Endothelial cell of umbilical vein (primary cell): Measurements from ENCODE around the gene VPS11. TPM values are rescaled to one million over a fixed set of nuclear protein-coding genes. Genes with fewer than 3 reads are reported as not detected.

Source experiments
- BruUV-seq: library from RNA; stranded (reverse); fragments of 400-500 nt; replicated peaks from 2 replicates; lab custom pipeline; 2021; lab: Mats Ljungman, UMichigan
- CTCF ChIA-PET: fragments of 300-600, 350-600 bp; sonication (Branson Sonifier 250); formaldehyde crosslinking; loops from one replicate; lab custom pipeline; 2021; ENCODE audit warnings: antibody characterized with exemption, inconsistent platforms; lab: Charles Lee
- POLR2A ChIA-PET: fragments of 300-600, 350-600 bp; sonication (Branson Sonifier 250); formaldehyde crosslinking; loops from one replicate; lab custom pipeline; 2021; ENCODE audit warnings: antibody characterized with exemption, inconsistent platforms; lab: Charles Lee
- DNase-seq: peaks from one replicate; pipeline ENCODE4 v3.0.0-alpha.2; 2011; ENCODE audit warnings: low read depth, low spot score
- FAIRE-seq: peaks from 2 replicates; lab custom pipeline; 2011; peaks lifted over from hg19 to GRCh38; lab: Jason Lieb, UNC
- H2AFZ ChIP-seq: 2 replicates; pipeline ENCODE4 v1.6.0; 2012; ENCODE audit warnings: low read depth, low read length, control low read depth, inconsistent platforms
- H3K27ac ChIP-seq: 2 replicates; pipeline ENCODE4 v1.5.1; 2011; ENCODE audit warnings: low read depth, mild to moderate bottlenecking, control low read depth, low read length, moderate library complexity; ENCODE audit not compliant: insufficient read depth
- H3K27me3 ChIP-seq, 2 experiments: 2 replicates each; pipeline versions ENCODE4 v1.6.0 to v1.6.1; 2011; ENCODE audit warnings: low read length in 2 of 2, mixed read lengths in 1 of 2; ENCODE audit not compliant: control insufficient read depth in 2 of 2, insufficient read depth in 2 of 2
- H3K36me3 ChIP-seq, 2 experiments: 2 replicates in 1 of 2; 3 replicates in 1 of 2; pipeline ENCODE4 v1.5.1; 2011; ENCODE audit warnings: low read length in 2 of 2, mild to moderate bottlenecking in 1 of 2, moderate library complexity in 1 of 2; ENCODE audit not compliant: control insufficient read depth in 2 of 2, insufficient read depth in 2 of 2; ENCODE audit errors: extremely low read depth in 1 of 2
- H3K4me1 ChIP-seq: 3 replicates; pipeline ENCODE4 v1.5.1; 2011; ENCODE audit warnings: mild to moderate bottlenecking, low read length; ENCODE audit not compliant: control insufficient read depth, insufficient read depth; ENCODE audit errors: extremely low read depth
- H3K4me2 ChIP-seq: 2 replicates; pipeline ENCODE4 v1.6.1; 2011; ENCODE audit warnings: low read length, control low read depth, mixed read lengths; ENCODE audit not compliant: insufficient read depth
- H3K4me3 ChIP-seq, 3 experiments: fragments of 200-600 bp in 1 of 3; sonication (generic), shearing (Covaris generic) in 1 of 3; replicated peaks in 1 of 3; 2 replicates each; pipeline ENCODE4 v1.5.1; 2011 to 2016; ENCODE audit warnings: control low read depth in 3 of 3, low read length in 3 of 3, mild to moderate bottlenecking in 2 of 3, inconsistent platforms in 1 of 3, low read depth in 1 of 3, moderate library complexity in 1 of 3; ENCODE audit not compliant: insufficient read depth in 1 of 3
- H3K79me2 ChIP-seq: 2 replicates; pipeline ENCODE4 v1.6.0; 2012; ENCODE audit warnings: low read length, inconsistent platforms; ENCODE audit not compliant: control insufficient read depth, insufficient read depth
- H3K9ac ChIP-seq: replicated peaks from 2 replicates; pipeline ENCODE3; 2011; ENCODE audit warnings: low read length, control low read depth; ENCODE audit not compliant: insufficient read depth; ENCODE audit errors: extremely low read depth
- H3K9me1 ChIP-seq: replicated peaks from 3 replicates; pipeline ENCODE4 v1.6.0; 2011; ENCODE audit warnings: mild to moderate bottlenecking, low read length; ENCODE audit not compliant: control insufficient read depth, insufficient read depth; ENCODE audit errors: extremely low read depth
- H3K9me3 ChIP-seq: replicated peaks from 2 replicates; pipeline ENCODE4 v1.5.1; 2012; ENCODE audit warnings: low read length, inconsistent platforms; ENCODE audit not compliant: control insufficient read depth, insufficient read depth
- H4K20me1 ChIP-seq: replicated peaks from 2 replicates; pipeline ENCODE3; 2011; ENCODE audit warnings: mild to moderate bottlenecking, low read length; ENCODE audit not compliant: control insufficient read depth, insufficient read depth; ENCODE audit errors: extremely low read depth
- CTCF ChIP-seq, 2 donors: IDR thresholded peaks; 1 replicate in 1 of 2; 2 replicates in 1 of 2; pipeline ENCODE4 v1.5.1; 2011; ENCODE audit warnings: low read length in 2 of 2, mild to moderate bottlenecking in 2 of 2, moderate library complexity in 2 of 2, control low read depth in 1 of 2, inconsistent platforms in 1 of 2, low read depth in 1 of 2; ENCODE audit not compliant: insufficient read depth in 1 of 2; ENCODE audit errors: extremely low read depth in 1 of 2
- EZH2 ChIP-seq: IDR thresholded peaks from 2 replicates; pipeline ENCODE4 v1.6.1; 2012; ENCODE audit warnings: borderline replicate concordance, low read depth, mild to moderate bottlenecking, moderate library complexity, low read length, inconsistent platforms; ENCODE audit not compliant: severe bottlenecking
- FOS ChIP-seq: IDR thresholded peaks from 2 replicates; pipeline ENCODE4 v1.6.1; 2011; ENCODE audit warnings: mild to moderate bottlenecking, low read length, moderate library complexity, borderline replicate concordance; ENCODE audit not compliant: insufficient read depth
- GATA2 ChIP-seq: IDR thresholded peaks from 2 replicates; pipeline ENCODE4 v1.7.0; 2011; ENCODE audit warnings: low read depth, mild to moderate bottlenecking, moderate library complexity, mixed read lengths, low read length; ENCODE audit not compliant: insufficient read length, insufficient read depth
- JUN ChIP-seq: IDR thresholded peaks from 2 replicates; pipeline ENCODE4 v1.6.1; 2011; ENCODE audit warnings: borderline replicate concordance, low read depth; ENCODE audit not compliant: insufficient read length, insufficient read depth
- MAX ChIP-seq: IDR thresholded peaks from 2 replicates; pipeline ENCODE4 v1.6.1; 2011; ENCODE audit not compliant: insufficient read depth, insufficient read length
- MYC ChIP-seq: IDR thresholded peaks from one replicate; pipeline ENCODE4 v1.6.1; 2011; ENCODE audit warnings: mild to moderate bottlenecking, low read depth, low read length
- POLR2A ChIP-seq: IDR thresholded peaks from 2 replicates; pipeline ENCODE4 v1.6.1; 2012; ENCODE audit warnings: low read depth, mild to moderate bottlenecking, control low read depth, low read length
- POLR2AphosphoS5 ChIP-seq: IDR thresholded peaks from 2 replicates; pipeline ENCODE4 v1.6.1; 2012; ENCODE audit warnings: low read depth, mild to moderate bottlenecking, control low read depth, low read length, moderate library complexity; ENCODE audit not compliant: insufficient read depth
- dilution Hi-C: fragments of 300-500 bp; cut with MboI; formaldehyde crosslinking; loops from one replicate; pipeline ENCODE4 v1.15.0; 2019; ENCODE audit warnings: low sequenced_read_pairs; ENCODE audit not compliant: extremely low pct_ligation_motif_present
- intact Hi-C: fragments of 100-400 bp; cut with micrococcal nuclease; formaldehyde crosslinking; loops from one replicate; pipeline ENCODE4 v1.10.0; 2022
- polyA plus RNA-seq, 4 experiments: library from polyadenylated mRNA; depleted of rRNA in 3 of 4; stranded (reverse) in 3 of 4; unstranded in 1 of 4; fragments of >200 nt; gene quantifications; 2 replicates each; pipeline versions ENCODE4 v1.2.1 to v1.2.3, GENCODE V29; 2011 to 2012; ENCODE audit warnings: missing spikeins in 1 of 4
- total RNA-seq: library from RNA; stranded (reverse); gene quantifications from 2 replicates; pipeline ENCODE4 v1.2.3, GENCODE V29; 2021

VPS11 gene
- total and polyA plus RNA-seq, 2 donors (not counting 3 experiments of a cell fraction or from before 2014, with no cell fraction given): 26.4 to 31.0 TPM

GRCh38 chr11:119116601-119117000 lies 49.0 kb downstream of the VPS11 start:
- peaks cover 10% of the 10 kb centered on the region for H3K4me1 ChIP-seq
- H4K20me1 ChIP-seq: no peaks in the 10 kb centered on the region
- no peak overlapping the region for H3K9ac ChIP-seq
- H2AFZ ChIP-seq: no peak overlapping the region
- no peak overlapping the region for H3K27ac ChIP-seq
- POLR2A ChIA-PET: no interaction called here
- dilution Hi-C loops (no loop called here), intact Hi-C loops (no loop called here)
- H3K9me3 ChIP-seq: no peaks in the 10 kb centered on the region
- no peaks in the 10 kb centered on the region for H3K79me2 ChIP-seq
- FAIRE-seq (no peak), DNase-seq (no peak)
- H3K27me3 ChIP-seq: no peaks in the 10 kb centered on the region
- H3K4me3 ChIP-seq: no peak overlapping the region
- TF ChIP-seq MYC (no peak), POLR2AphosphoS5 (no peak), JUN (no peak), MAX (no peak), GATA2 (no peak), EZH2 (no peak), POLR2A (no peak), CTCF (IDR thresholded peaks at IDR 0.05; ENCODE audit: extremely low read depth in 1 of 2, insufficient read depth in 1 of 2, low read depth in 1 of 2, low read length in 2 of 2) (no peak), FOS (no peak)
- peaks cover 7 to 20% of the 10 kb centered on the region in 2 experiments for H3K36me3 ChIP-seq
- BruUV-seq: no TSS peak
- no peak overlapping the region for H3K4me2 ChIP-seq
- CTCF ChIA-PET: interaction anchor here (0.9 to 1.6 kb wide), 3 partner anchors 14 to 222 kb away, joined by 4 to 7 read pairs (median 5); no protein-coding TSS in a partner anchor
- H3K9me1 ChIP-seq: no peaks in the 10 kb centered on the region
